T-helper 9 cell (primary cell): Measurements from ENCODE around the gene MYH7B.

ENCODE experiments used
- DNase-seq: peaks from one replicate; pipeline ENCODE4 v3.0.0-alpha.2; 2020
- total RNA-seq, 2 donors: gene quantifications; one replicate each; lab custom pipeline; 2026; lab: John Stamatoyannopoulos, UW

The MYH7B gene
- total RNA-seq = 0 to 0.21 reads per million in 2 donors

- DNase-seq = peak; percentile 98
These were observed at the start of gene MYH7B, which contains the start of gene GSS for GRCh38 chr20:34955231-34956040. Gene MYH7B (plus strand): TSS chr20:34955868. CDS start chr20:34978006, 22,138 bp downstream. Gene GSS (minus strand): TSS chr20:34955806. CDS start chr20:34951852, 3,954 bp downstream.

DNA sequence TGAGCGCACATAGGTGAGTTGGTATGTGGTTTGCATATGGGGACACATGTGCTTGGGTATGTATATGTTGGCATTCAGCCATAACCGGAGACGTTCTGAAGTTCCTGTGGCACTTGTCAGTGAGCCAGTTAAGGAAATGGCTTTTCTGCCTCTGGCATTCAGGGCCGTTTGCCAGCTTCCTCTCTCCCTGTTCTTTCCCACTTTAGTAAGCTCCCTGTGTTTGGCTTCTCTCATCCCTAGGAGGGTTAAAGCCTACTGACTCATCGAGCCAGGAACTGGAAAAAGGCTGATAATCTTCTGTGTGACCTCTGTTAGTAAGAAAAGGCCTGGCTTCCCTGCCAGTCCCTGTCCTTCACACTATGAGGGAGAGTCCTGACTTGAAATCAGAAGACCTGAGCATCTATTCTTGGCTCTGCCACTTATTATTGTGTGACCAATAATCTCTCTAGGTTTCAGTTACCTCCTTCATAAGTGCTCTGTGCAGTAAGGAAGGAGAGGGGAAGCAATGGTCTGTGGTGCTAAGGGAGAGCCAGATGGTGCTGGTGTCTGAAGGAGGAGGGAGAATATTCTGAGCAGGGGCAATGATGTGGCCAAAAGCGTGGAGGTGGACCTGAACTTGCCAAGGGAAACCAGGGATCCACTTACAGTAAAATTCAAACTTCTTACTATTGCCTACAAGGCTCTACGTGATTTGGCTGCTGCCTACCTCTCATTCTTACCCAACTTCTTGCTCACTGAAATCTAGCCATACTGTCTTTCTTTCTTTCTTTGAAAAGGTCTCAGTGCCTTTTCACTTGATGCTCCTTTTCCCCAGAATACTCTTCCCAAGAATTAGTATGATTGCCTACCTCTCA is 47.8 kb upstream of the MYH7B start:
- DNase-seq = no peak

GRCh38 chr20:34915131-34915530 is 40.5 kb upstream of the MYH7B start:
- DNase-seq = no peak

GRCh38 chr20:34915749-34916455 is 39.8 kb upstream of the MYH7B start:
- no peak for DNase-seq

DNA sequence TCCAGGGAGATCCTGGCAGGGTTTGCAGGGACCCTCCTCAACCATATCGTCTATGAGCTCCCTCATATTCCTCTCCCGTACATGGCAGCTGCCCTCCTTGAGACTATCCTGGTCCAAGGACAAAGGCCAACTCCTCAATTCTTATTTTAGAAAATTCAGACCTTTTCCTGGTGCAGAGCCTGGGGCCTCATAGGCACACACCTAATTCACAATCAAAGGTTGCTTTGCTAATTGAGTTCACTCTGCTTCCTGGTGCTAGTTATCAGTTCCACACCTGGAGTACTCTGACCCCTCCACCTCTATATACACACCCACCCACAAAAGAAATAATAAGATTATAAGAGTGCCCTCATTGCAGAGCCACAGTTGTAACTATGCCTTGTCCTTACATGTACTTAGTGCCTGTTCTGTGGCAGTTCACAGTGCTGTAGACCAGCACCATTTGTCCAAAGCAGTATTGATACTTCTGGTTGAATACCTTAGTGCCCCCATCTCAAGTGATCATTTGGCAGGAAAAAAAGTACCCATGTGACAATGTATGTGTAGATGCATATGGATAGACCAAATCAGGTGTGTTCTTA is 38.8 kb upstream of the MYH7B start:
- DNase-seq = no peak

- DNase-seq = no peak
These were observed 35.6 kb upstream of the MYH7B start for GRCh38 chr20:34920055-34920454.

DNA sequence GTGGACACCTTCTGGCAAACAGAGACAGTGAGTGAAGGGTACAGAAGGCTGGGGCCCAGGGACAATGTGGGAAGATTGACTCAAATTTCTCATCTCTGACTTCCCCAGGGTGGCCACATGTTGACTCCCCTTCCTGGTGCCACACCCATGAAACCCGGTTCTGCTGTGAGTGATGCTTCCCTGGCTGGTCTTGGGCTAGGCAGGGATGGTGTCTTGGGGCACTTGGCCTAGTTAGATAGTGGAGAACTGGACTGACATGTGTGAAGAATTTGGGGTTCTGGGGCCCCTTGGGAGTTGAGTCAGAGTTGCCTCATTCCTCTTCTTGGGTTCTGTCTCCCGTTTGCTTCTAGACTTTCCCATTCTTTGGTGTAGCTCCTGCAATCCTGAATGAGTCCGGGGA is 34.2 kb upstream of the MYH7B start:
- no peak for DNase-seq

- no peak for DNase-seq
These were observed 32.9 kb upstream of the MYH7B start for GRCh38 chr20:34922654-34923381.

GRCh38 chr20:34923414-34923813 is 32.3 kb upstream of the MYH7B start:
- DNase-seq = no peak

- DNase-seq = no peak
These were observed 30.3 kb upstream of the MYH7B start for GRCh38 chr20:34925341-34925740.

- no peak for DNase-seq
These were observed 29.7 kb upstream of the MYH7B start for GRCh38 chr20:34925981-34926380.

DNA sequence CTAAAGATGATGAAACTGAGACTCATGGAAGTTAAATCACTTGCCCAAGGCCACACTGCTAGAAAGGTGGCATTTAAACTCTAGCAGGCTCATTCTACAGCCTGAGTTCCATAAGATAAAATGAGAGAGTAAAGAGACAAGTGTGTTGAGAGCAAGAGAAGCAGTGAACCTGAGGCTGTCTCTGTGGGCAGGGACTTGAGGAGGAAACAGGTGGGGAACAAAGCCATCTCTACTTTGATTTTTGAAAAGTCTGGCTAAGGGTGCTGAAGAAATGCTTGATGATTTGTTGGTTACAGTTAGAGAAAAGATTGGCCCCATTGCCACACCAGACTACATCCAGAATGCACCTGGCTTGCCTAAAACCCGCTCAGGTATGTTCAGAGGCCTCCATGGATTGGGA is 29.1 kb upstream of the MYH7B start:
- no peak for DNase-seq

DNA sequence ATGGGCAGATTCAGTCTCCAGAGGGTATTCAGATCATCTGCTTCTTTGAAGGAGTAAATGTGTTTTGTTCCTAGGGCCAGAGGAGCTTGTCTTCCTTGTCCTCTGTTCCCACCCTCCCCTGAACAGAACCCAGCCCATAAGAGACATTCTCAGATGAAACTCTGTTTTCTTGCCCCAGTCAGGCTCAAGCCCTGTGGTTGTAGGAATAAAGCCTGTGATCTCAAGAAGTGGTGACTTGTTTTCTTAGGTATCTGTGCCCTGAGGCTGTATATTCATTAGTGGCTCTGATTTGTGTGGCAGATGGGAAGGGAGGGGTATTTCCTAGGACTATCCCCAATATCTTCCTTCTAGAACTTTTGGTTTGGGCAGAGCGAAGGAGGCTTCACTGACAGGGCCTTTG is 27.9 kb upstream of the MYH7B start:
- no peak for DNase-seq

GRCh38 chr20:34928411-34928810 is 27.3 kb upstream of the MYH7B start:
- DNase-seq = no peak

DNA sequence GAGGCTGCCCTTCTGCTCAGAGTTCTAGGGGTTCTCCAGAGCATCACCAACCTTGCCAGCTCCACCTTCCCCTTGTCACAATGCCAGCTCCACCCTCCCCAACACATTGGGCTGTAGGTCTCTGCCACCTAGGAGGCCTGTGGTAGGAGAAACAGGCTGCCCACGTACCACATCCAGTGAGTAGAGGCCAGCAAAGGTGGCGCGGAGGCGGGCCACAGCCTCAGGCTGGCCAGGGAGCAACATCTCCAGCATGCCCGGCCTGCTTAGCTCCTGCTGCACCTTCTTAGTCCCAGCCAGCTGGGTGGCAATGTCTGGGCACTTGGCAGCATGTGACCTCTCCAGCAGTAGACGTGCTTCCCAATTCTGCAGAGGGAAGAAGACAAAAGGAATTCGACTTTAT is 23.9 kb upstream of the MYH7B start:
- DNase-seq = no peak

DNA sequence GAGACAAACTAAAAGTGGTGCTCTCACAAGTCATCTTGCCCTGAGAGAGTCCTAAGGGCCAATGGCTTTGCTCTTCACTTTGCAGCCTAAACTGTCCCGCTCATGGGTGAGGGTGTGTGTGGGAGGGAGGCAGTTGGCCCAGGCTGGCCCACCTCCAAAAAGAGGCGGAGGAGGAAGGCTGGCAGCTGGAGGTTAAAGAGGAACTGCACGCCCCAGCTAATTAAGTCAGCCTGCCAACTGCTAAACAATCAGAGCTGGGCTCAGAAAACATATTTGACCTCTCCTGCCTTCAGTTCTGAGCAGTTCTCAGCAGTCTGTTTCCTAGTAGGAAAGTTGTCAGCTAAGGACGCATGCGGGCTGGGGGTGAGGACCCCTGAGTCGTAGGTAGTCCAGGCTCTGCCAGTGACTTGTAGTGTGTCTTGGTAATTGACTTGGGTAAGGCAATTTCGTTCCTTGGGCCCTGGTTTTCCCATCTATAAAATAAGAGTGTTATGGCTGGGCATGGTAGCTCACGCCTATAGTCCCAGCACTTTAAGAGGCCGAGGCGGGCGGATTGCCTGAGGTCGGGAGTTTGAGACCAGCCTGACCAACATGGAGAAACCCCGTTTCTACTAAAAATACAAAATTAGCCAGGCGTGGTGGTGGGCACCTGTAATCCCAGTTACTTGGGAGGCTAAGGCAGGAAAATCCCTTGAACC is 17.1 kb upstream of the MYH7B start:
- no peak for DNase-seq

GRCh38 chr20:34940081-34940481 is 15.6 kb upstream of the MYH7B start:
- DNase-seq = no peak

DNA sequence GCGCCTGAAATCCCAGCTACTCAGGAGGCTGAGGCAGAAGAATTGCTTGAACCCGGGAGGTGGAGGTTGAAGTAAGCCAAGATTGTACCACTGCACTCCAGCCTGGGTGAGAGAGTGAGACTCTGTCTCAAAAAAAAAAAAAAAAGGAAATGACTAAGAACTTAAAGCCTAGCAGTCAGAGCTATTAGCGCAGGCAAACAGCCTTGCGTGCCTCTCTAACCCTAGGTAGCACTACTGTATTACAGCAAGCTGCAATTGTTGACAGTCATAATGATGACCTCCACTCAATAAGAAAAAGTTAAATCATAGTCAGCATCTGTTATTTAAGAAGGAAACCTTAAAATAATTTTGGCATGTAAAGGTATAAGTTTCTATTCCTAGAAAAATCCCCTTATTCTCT is 14.4 kb upstream of the MYH7B start:
- no peak for DNase-seq

- no peak for DNase-seq
These were observed 13.4 kb upstream of the MYH7B start for GRCh38 chr20:34942301-34942700.

GRCh38 chr20:34943808-34944567 is 11.7 kb upstream of the MYH7B start:
- DNase-seq = no peak
